GM18511 (cell line): ENCODE measurements around the gene ZNF684.
"Not testable (repeated sequence)": the region's sequence is repeated elsewhere in the genome, so short reads cannot be mapped to it uniquely, and the experiment has no call there.

ENCODE experiments used
- ATAC-seq: cut with Tn5 transposase; IDR thresholded peaks from one replicate; pipeline ENCODE4 v1.9.1; 2021; ENCODE audit warnings: mild to moderate bottlenecking, moderate library complexity; ENCODE audit not compliant: unreplicated experiment

The ZNF684 gene

DNA sequence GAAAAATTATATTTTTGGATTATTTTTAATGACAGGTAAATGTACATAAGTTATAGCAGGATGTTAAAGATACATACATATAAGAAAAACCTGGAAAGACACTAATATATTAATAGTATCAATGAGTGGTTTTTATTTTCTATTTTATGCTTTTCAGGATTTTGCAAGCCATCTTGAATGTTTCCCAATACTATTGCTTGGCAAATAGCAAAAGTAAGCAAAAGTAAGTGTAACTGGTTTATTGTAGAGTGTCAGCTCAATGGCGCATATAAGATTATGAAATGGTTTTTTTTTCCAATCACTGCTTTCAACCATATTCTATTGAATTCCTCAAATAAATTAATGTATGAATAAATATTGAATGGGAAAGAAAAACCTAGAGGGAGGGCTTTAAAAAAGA, 36.4 kb downstream of the ZNF684 start:
- no peak for ATAC-seq

DNA sequence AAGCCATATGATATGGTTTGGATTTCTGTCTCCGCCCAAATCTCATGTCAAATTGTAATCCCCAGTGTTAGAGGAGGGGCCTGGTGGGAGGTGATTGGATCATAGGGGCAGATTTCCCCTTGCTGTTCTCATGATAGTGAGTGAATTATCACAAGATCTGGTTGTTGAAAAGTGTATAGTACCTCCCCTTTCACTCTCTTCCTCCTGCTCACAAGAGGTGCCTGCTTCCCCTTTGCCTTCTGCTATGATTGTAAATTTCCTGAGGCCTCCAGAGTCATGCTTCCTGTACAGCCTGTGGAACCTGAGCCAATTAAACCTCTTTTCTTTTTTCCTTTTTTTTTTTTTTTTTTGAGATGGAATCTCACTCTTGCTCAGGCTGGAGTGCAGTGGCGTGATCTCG, 43.4 kb downstream of the ZNF684 start:
- ATAC-seq: not testable (repeated sequence)

DNA sequence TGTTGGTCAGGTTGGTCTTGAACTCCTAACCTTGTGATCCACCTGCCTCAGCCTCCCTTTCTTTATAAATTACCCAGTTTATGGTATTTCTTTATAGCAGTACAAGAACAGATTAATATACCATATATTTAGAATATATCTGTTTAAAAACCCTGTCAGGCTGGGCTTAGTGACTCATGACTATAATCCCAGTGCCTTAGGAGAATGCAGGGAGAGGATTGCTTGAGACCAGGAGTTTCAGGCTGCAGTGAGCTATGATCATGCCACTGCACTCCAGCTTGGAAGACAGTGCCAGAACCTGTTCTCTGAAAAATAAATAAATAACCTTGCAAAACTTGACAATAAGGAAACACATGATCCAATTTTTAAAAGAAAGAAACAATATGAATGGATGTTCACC, 43.9 kb downstream of the ZNF684 start:
- ATAC-seq: no peak

DNA sequence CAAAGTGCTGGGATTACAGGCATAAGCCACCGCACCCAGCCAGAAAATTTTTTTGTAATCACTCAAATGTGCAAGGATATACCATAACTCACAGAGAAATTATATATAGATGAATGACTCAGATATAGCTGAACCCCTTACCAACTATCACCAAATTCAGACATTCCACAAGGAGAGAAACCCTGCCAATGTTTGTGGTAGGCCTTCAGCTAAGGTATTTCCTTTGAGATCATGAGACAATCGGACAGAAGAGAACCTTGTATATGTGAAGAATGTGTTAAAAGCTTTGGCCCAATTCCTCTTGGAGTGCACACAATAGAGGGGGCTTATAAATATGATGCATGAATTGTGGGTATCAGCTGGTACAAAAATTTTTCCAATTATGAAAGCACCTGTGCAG, 50.7 kb downstream of the ZNF684 start:
- no peak for ATAC-seq

DNA sequence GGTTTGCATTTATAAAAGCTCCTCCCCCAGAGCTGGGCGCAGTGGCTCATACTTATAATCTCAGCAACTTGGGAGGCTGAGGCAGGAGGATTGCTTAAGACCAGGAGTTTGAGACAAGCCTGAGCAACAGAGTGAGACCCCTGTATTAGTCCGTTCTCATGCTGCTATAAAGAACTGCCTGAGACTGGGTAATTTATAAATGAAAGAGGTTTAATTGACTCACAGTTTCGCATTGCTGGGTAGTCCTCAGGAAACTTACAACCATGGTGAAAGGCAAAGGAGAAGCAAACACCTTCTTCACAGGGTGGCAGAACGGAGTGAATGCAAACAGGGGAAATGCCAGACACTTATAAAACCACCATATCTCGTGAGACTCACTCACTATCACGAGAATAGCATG, 52.5 kb downstream of the ZNF684 start:
- ATAC-seq: no peak

DNA sequence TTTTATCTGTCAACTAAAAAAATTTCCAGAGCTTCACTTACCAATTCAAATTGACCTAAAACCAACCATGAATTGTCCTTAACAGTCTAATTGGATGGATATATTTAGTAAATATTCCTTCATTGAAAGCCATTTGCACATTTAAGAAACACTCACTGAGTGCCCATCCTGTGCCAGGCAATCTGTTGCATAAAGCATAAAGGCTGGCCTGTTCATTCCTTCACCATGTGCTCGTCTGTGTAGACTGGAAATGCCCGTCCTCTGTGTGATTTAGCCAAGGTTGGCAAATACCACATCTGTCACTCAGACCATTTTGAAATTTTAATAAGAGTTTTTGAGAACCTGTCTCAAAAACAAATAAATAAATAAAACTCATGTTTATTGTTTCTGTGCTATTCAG, 57.1 kb downstream of the ZNF684 start:
- no peak for ATAC-seq

DNA sequence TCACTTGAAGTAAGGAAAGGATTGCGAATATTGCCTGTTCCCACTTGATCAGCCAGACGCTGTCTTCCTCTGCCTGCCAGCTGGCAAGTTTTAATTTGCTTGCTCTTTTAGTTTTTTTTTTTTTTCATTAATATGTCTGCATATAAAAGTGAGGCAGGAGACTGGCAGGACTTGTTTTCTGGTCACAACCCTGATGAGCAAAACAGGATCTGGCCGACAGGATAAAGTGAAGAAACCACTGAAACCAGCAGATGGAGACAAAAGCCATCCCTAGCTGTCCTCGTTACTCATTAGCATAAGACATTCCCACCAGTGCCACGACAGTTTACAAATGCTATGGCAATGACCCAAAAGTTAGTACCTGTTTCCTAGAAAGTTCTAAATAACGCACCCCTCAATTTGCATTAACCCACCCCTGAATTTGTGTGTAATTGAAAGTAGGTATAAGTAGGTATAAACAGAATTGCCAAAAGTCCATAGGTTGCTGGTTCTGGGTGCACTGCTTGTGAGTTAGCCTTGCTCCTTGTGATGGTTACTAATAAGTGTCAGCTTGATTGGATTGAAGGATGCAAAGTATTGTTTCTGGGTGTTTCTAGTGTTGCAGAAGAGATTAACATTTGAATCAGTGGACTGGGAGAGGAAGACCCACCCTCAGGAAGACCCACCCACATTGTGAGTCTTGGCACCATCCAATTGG, 60.8 kb downstream of the ZNF684 start:
- no peak for ATAC-seq

DNA sequence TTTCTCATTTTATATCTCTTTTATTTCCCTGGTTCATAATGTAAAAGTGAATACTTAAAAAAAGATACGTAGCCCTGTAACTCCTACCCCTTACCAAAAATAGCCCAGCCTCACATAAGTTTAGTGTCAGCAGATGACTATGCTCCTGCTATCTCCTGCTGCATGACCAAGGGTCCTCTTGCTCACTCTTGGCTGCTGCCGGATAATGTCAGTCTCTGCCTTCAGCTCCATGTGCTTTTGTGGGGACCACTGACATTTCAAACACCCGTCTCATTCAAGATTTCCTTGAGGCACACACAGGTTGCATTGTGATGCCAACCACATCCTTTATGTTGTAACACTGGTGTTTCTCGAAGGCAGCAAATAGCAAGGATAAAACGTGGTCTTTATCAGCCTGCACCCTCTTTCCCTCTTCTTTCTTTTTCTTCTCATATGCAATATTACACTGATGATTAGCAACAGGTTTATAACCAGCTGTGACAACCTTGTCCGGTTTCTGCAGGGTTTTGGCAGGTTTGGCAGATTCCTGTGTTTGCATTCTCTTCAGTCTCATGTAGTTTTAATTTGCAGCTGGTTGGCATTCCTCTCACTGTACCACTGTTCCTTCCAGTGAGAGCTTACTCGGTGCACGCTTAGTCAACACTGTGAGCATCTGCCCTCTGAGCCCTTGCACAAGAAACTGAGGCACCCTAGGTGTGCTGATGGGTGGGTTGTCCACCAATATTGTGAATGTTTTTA, 62.2 kb downstream of the ZNF684 start:
- ATAC-seq: no peak

DNA sequence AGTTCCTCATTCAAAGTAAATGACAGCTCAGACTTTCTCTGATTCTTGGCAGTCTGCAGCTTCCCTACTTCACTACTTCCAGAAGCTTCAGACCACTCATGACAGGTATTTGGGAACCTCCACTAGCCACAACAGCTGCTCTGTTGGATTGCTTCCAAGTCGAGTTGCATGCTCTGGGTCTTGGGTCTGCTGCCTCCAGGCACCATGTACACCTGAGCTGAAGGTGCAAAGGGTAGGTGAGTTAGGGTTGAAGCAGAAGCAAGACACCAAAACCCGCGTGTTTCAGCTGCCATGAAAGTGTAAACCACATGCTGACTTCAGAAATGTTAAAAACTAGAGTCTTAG, 62.7 kb downstream of the ZNF684 start:
- no peak for ATAC-seq

DNA sequence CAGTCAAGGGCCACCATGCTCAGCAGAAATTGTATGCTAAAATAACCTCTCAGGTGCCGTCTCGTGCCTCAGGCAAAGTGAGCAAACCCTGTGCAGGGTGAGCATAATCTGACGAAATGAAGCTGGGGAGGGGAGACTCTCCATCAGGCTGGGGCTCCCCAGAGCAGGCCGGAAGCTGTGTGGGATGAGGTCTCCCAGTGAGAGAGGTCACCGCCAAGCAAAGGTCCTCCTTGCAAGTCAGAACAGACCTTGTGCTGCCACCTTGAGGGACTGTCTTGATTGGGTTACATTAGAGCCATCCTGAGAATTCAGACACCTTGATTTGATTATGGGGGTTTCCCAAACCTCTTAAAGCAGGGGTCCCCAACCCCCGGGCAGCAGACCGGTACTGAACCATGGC, 64.2 kb downstream of the ZNF684 start:
- ATAC-seq: no peak
